ENCODE measurements around the gene SHB.

DNA sequence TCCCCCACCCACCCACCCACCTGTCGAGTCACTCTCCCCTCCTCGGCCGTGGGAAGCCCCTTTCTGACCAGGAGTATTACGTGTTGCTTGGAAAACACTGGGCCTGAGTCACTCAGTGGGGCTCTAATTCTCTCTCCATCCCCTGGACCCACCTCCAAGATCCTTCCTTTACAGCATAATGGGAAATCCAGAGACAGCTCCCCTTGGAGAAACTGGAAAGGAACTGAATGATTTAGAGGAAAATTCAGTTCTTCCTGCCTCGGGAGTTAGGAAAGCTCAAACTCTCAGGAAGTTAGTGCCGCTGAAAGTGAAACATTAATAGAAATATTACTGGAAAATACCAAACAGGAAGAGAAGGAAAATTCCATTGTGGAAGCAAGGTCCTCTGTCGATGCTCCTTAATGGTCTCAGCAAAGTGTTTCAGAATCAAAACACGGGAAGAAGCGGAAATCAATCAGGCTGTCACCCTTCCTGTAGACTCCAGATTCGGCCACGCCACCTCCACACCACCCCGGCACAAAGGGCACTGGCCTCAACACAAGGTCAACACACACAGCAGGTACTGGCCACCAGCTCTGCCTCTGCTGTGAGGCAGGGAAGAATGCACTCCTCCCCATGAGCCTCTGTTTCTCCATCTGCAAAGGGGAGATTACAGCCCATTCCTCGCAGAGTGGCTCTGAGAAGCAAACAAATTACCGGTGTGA is 9.6 kb downstream of the SHB start:
- TF ChIP-seq, protein P1, sequence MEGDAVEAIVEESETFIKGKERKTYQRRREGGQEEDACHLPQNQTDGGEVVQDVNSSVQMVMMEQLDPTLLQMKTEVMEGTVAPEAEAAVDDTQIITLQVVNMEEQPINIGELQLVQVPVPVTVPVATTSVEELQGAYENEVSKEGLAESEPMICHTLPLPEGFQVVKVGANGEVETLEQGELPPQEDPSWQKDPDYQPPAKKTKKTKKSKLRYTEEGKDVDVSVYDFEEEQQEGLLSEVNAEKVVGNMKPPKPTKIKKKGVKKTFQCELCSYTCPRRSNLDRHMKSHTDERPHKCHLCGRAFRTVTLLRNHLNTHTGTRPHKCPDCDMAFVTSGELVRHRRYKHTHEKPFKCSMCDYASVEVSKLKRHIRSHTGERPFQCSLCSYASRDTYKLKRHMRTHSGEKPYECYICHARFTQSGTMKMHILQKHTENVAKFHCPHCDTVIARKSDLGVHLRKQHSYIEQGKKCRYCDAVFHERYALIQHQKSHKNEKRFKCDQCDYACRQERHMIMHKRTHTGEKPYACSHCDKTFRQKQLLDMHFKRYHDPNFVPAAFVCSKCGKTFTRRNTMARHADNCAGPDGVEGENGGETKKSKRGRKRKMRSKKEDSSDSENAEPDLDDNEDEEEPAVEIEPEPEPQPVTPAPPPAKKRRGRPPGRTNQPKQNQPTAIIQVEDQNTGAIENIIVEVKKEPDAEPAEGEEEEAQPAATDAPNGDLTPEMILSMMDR (conservative IDR thresholded peaks at IDR 0.05 in 1 of 2, IDR thresholded peaks at IDR 0.05 in 1 of 2; ENCODE audit: low read depth in 1 of 2, low read length in 2 of 2): no peak
- no peak for TF ChIP-seq EZH2 (IDR thresholded peaks at IDR 0.05; ENCODE audit: low read length, missing control alignments)
